ENCODE measurements around the gene KRTAP2-4.
"Not testable (repeated sequence)": the region's sequence is repeated elsewhere in the genome, so short reads cannot be mapped to it uniquely, and the experiment has no call there.

The KRTAP2-4 gene, protein sequence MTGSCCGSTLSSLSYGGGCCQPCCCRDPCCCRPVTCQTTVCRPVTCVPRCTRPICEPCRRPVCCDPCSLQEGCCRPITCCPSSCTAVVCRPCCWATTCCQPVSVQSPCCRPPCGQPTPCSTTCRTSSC

DNA sequence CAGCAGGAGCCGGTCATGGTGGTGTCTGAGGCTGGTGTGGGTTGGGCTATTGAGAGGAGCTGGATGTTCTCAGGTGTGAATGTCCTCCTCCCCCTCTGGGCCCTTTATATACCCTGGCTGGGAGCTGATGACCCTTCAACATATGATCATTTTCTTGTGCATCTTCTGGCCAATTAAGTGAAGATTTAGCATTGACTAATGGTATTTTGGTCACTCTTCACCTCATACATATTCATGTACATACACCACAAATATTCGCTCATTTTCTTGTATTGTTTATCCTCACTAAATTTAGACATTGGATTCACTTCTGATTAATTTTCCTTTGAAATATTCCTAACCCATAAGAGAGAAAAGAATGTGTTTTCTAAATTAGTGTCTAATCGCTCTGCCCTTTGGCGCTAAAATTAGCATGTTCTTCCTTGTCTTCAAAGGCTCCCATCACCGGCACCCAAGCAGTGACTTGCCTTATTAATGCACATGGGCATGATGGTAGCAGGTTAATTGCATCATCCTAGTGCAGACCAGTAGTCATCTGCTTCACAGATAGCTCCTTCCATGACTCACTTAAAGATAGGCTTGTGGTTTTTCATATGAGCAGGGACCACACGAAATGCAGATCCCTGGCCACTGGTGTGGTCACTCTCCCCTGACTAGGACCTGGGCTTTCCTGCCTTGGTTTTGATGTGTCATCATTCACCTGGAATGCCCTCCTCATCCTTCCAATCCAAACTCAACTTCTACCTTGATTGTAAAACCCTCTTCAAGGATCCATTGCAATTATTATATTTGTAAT lies at the start of gene KRTAP2-4:
KRTAP2-4 (minus strand) TSS at position 51 of the 796 bp plus-strand sequence; CDS start at position 17, 34 bp downstream.
- no peak for TF ChIP-seq CTCF (conservative IDR thresholded peaks at IDR 0.05; ENCODE audit: control insufficient read depth, insufficient read depth, low read depth, low read length)
- peak; percentile 91 for DNase-seq (ENCODE audit: low read depth)
- H3K4me3 ChIP-seq (ENCODE audit: control insufficient read depth, low read depth, low read length) = no peak within 1 kb of the TSS

DNA sequence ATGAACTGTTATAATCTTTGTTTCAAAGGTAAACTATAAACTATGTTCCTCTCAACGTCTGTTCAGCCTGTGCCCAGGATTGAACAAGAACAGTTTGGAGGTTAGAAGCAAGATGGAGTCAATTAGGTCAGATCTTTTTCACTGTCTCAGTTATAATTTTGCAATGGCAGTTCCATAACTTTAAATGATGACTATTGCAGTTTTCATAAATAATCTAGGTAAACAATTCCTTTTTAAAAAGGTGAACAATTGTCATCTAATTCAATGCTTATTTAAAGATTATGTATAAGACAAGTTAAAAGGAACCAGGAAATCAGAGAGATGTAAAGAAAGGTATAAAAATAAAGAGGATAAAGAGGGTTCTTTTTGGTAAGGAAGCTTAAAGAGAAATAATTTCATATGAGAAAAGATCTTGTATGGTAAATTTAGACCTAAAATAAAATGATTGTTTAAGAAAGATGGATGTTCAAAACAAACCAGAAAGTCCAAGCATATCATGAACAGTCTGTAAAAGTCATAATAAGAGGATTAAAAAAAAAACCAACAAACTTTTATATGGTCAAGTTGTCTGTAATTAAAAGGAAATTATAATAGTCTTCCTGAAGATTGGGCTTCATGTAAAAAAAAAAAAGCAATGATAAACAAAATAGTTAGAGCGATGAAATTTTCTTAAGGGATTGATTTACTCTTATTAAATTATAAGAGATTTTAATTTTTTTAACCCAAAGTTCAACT lies 45.6 kb upstream of the KRTAP2-4 start:
- no peak for TF ChIP-seq CTCF (conservative IDR thresholded peaks at IDR 0.05; ENCODE audit: control insufficient read depth, insufficient read depth, low read depth, low read length)
- DNase-seq (ENCODE audit: low read depth) = no peak
- H3K4me3 ChIP-seq (ENCODE audit: control insufficient read depth, low read depth, low read length) = no peak overlapping the region

GRCh38 chr17:41108728-41109386 lies 43.2 kb upstream of the KRTAP2-4 start:
- not testable (repeated sequence) for H3K4me3 ChIP-seq (ENCODE audit: control insufficient read depth, low read depth, low read length); DNase-seq (ENCODE audit: low read depth)

DNA sequence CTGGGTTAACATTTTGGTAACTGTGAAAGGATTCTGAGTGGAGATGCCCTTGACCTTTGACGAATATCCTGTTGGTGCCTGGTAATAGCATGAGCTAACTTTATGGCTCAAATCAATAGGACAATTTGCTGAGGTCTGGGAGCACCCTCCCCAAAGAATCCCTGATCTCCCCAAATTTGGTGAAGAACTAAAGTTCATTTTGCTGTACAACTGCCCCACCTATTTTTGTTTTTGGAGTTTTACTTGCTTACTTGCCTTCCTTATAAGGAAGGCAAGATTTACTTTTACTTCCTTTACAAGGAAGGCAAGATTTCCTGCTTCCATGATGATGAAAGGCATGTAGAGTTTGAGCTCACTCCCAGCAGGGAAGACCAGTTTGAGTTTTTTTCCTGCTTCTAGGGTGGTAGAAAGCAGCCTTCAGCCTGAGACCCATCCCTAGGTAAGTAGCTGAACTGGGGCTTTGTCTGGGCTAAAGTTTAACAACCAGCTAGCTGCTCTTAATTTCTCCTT lies 42.3 kb upstream of the KRTAP2-4 start:
- no peak overlapping the region for H3K4me3 ChIP-seq (ENCODE audit: control insufficient read depth, low read depth, low read length)
- no peak for TF ChIP-seq CTCF (conservative IDR thresholded peaks at IDR 0.05; ENCODE audit: control insufficient read depth, insufficient read depth, low read depth, low read length)
- DNase-seq (ENCODE audit: low read depth) = no peak

GRCh38 chr17:41105347-41105746 lies 39.7 kb upstream of the KRTAP2-4 start, which contains the start of gene KRTAP4-9:
TSS of gene KRTAP4-9 (plus strand) at chr17:41105389. CDS start at chr17:41105389, 0 bp downstream.
- not testable (repeated sequence) for H3K4me3 ChIP-seq (ENCODE audit: control insufficient read depth, low read depth, low read length); DNase-seq (ENCODE audit: low read depth)

GRCh38 chr17:41104386-41105038 lies 38.8 kb upstream of the KRTAP2-4 start:
- not testable (repeated sequence) for H3K4me3 ChIP-seq (ENCODE audit: control insufficient read depth, low read depth, low read length)
- DNase-seq (ENCODE audit: low read depth) = peak; percentile 47

GRCh38 chr17:41103896-41104295 lies 38.2 kb upstream of the KRTAP2-4 start:
- no peak overlapping the region for H3K4me3 ChIP-seq (ENCODE audit: control insufficient read depth, low read depth, low read length)
- TF ChIP-seq CTCF (conservative IDR thresholded peaks at IDR 0.05; ENCODE audit: control insufficient read depth, insufficient read depth, low read depth, low read length) = no peak
- no peak for DNase-seq (ENCODE audit: low read depth)

Measured in fibroblast of mammary gland (primary cell).